Endothelial cell of umbilical vein (primary cell): ENCODE data around the gene ZNF557. TPM values are rescaled to one million over a fixed set of nuclear protein-coding genes. Genes with fewer than 3 reads are reported as not detected.

Source experiments
- BruUV-seq: library from RNA; stranded (reverse); fragments of 400-500 nt; replicated peaks from 2 replicates; lab custom pipeline; 2021; lab: Mats Ljungman, UMichigan
- CTCF ChIA-PET: fragments of 300-600, 350-600 bp; sonication (Branson Sonifier 250); formaldehyde crosslinking; loops from one replicate; lab custom pipeline; 2021; ENCODE audit warnings: antibody characterized with exemption, inconsistent platforms; lab: Charles Lee
- POLR2A ChIA-PET: fragments of 300-600, 350-600 bp; sonication (Branson Sonifier 250); formaldehyde crosslinking; loops from one replicate; lab custom pipeline; 2021; ENCODE audit warnings: antibody characterized with exemption, inconsistent platforms; lab: Charles Lee
- DNase-seq: peaks from one replicate; pipeline ENCODE4 v3.0.0-alpha.2; 2011; ENCODE audit warnings: low read depth, low spot score
- FAIRE-seq: peaks from 2 replicates; lab custom pipeline; 2011; peaks lifted over from hg19 to GRCh38; lab: Jason Lieb, UNC
- H2AFZ ChIP-seq: 2 replicates; pipeline ENCODE4 v1.6.0; 2012; ENCODE audit warnings: low read depth, low read length, control low read depth, inconsistent platforms
- H3K27ac ChIP-seq: 2 replicates; pipeline ENCODE4 v1.5.1; 2011; ENCODE audit warnings: low read depth, mild to moderate bottlenecking, control low read depth, low read length, moderate library complexity; ENCODE audit not compliant: insufficient read depth
- H3K27me3 ChIP-seq, 2 experiments: 2 replicates each; pipeline versions ENCODE4 v1.6.0 to v1.6.1; 2011; ENCODE audit warnings: low read length in 2 of 2, mixed read lengths in 1 of 2; ENCODE audit not compliant: control insufficient read depth in 2 of 2, insufficient read depth in 2 of 2
- H3K36me3 ChIP-seq, 2 experiments: 2 replicates in 1 of 2; 3 replicates in 1 of 2; pipeline ENCODE4 v1.5.1; 2011; ENCODE audit warnings: low read length in 2 of 2, mild to moderate bottlenecking in 1 of 2, moderate library complexity in 1 of 2; ENCODE audit not compliant: control insufficient read depth in 2 of 2, insufficient read depth in 2 of 2; ENCODE audit errors: extremely low read depth in 1 of 2
- H3K4me1 ChIP-seq: 3 replicates; pipeline ENCODE4 v1.5.1; 2011; ENCODE audit warnings: mild to moderate bottlenecking, low read length; ENCODE audit not compliant: control insufficient read depth, insufficient read depth; ENCODE audit errors: extremely low read depth
- H3K4me2 ChIP-seq: 2 replicates; pipeline ENCODE4 v1.6.1; 2011; ENCODE audit warnings: low read length, control low read depth, mixed read lengths; ENCODE audit not compliant: insufficient read depth
- H3K4me3 ChIP-seq, 3 experiments: fragments of 200-600 bp in 1 of 3; sonication (generic), shearing (Covaris generic) in 1 of 3; replicated peaks in 1 of 3; 2 replicates each; pipeline ENCODE4 v1.5.1; 2011 to 2016; ENCODE audit warnings: control low read depth in 3 of 3, low read length in 3 of 3, mild to moderate bottlenecking in 2 of 3, inconsistent platforms in 1 of 3, low read depth in 1 of 3, moderate library complexity in 1 of 3; ENCODE audit not compliant: insufficient read depth in 1 of 3
- H3K79me2 ChIP-seq: 2 replicates; pipeline ENCODE4 v1.6.0; 2012; ENCODE audit warnings: low read length, inconsistent platforms; ENCODE audit not compliant: control insufficient read depth, insufficient read depth
- H3K9ac ChIP-seq: replicated peaks from 2 replicates; pipeline ENCODE3; 2011; ENCODE audit warnings: low read length, control low read depth; ENCODE audit not compliant: insufficient read depth; ENCODE audit errors: extremely low read depth
- H3K9me1 ChIP-seq: replicated peaks from 3 replicates; pipeline ENCODE4 v1.6.0; 2011; ENCODE audit warnings: mild to moderate bottlenecking, low read length; ENCODE audit not compliant: control insufficient read depth, insufficient read depth; ENCODE audit errors: extremely low read depth
- H3K9me3 ChIP-seq: replicated peaks from 2 replicates; pipeline ENCODE4 v1.5.1; 2012; ENCODE audit warnings: low read length, inconsistent platforms; ENCODE audit not compliant: control insufficient read depth, insufficient read depth
- H4K20me1 ChIP-seq: replicated peaks from 2 replicates; pipeline ENCODE3; 2011; ENCODE audit warnings: mild to moderate bottlenecking, low read length; ENCODE audit not compliant: control insufficient read depth, insufficient read depth; ENCODE audit errors: extremely low read depth
- CTCF ChIP-seq, 2 donors: IDR thresholded peaks; 1 replicate in 1 of 2; 2 replicates in 1 of 2; pipeline ENCODE4 v1.5.1; 2011; ENCODE audit warnings: low read length in 2 of 2, mild to moderate bottlenecking in 2 of 2, moderate library complexity in 2 of 2, control low read depth in 1 of 2, inconsistent platforms in 1 of 2, low read depth in 1 of 2; ENCODE audit not compliant: insufficient read depth in 1 of 2; ENCODE audit errors: extremely low read depth in 1 of 2
- EZH2 ChIP-seq: IDR thresholded peaks from 2 replicates; pipeline ENCODE4 v1.6.1; 2012; ENCODE audit warnings: borderline replicate concordance, low read depth, mild to moderate bottlenecking, moderate library complexity, low read length, inconsistent platforms; ENCODE audit not compliant: severe bottlenecking
- FOS ChIP-seq: IDR thresholded peaks from 2 replicates; pipeline ENCODE4 v1.6.1; 2011; ENCODE audit warnings: mild to moderate bottlenecking, low read length, moderate library complexity, borderline replicate concordance; ENCODE audit not compliant: insufficient read depth
- GATA2 ChIP-seq: IDR thresholded peaks from 2 replicates; pipeline ENCODE4 v1.7.0; 2011; ENCODE audit warnings: low read depth, mild to moderate bottlenecking, moderate library complexity, mixed read lengths, low read length; ENCODE audit not compliant: insufficient read length, insufficient read depth
- JUN ChIP-seq: IDR thresholded peaks from 2 replicates; pipeline ENCODE4 v1.6.1; 2011; ENCODE audit warnings: borderline replicate concordance, low read depth; ENCODE audit not compliant: insufficient read length, insufficient read depth
- MAX ChIP-seq: IDR thresholded peaks from 2 replicates; pipeline ENCODE4 v1.6.1; 2011; ENCODE audit not compliant: insufficient read depth, insufficient read length
- MYC ChIP-seq: IDR thresholded peaks from one replicate; pipeline ENCODE4 v1.6.1; 2011; ENCODE audit warnings: mild to moderate bottlenecking, low read depth, low read length
- POLR2A ChIP-seq: IDR thresholded peaks from 2 replicates; pipeline ENCODE4 v1.6.1; 2012; ENCODE audit warnings: low read depth, mild to moderate bottlenecking, control low read depth, low read length
- POLR2AphosphoS5 ChIP-seq: IDR thresholded peaks from 2 replicates; pipeline ENCODE4 v1.6.1; 2012; ENCODE audit warnings: low read depth, mild to moderate bottlenecking, control low read depth, low read length, moderate library complexity; ENCODE audit not compliant: insufficient read depth
- dilution Hi-C: fragments of 300-500 bp; cut with MboI; formaldehyde crosslinking; loops from one replicate; pipeline ENCODE4 v1.15.0; 2019; ENCODE audit warnings: low sequenced_read_pairs; ENCODE audit not compliant: extremely low pct_ligation_motif_present
- intact Hi-C: fragments of 100-400 bp; cut with micrococcal nuclease; formaldehyde crosslinking; loops from one replicate; pipeline ENCODE4 v1.10.0; 2022
- polyA plus RNA-seq, 4 experiments: library from polyadenylated mRNA; depleted of rRNA in 3 of 4; stranded (reverse) in 3 of 4; unstranded in 1 of 4; fragments of >200 nt; gene quantifications; 2 replicates each; pipeline versions ENCODE4 v1.2.1 to v1.2.3, GENCODE V29; 2011 to 2012; ENCODE audit warnings: missing spikeins in 1 of 4
- total RNA-seq: library from RNA; stranded (reverse); gene quantifications from 2 replicates; pipeline ENCODE4 v1.2.3, GENCODE V29; 2021

The ZNF557 gene
- total and polyA plus RNA-seq, 2 donors (not counting 3 experiments of a cell fraction or from before 2014, with no cell fraction given): 1.9 to 8.0 TPM

GRCh38 chr19:7088999-7089398, 19.5 kb downstream of the ZNF557 start:
- H4K20me1 ChIP-seq: no peaks in the 10 kb centered on the region
- no peak overlapping the region for H3K9ac ChIP-seq
- BruUV-seq: no TSS peak
- ChIA-PET POLR2A (no interaction called here), CTCF (no interaction called here)
- no peak overlapping the region for H3K4me2 ChIP-seq
- no peak overlapping the region for H3K4me3 ChIP-seq
- dilution Hi-C loops: no loop called here
- DNase-seq (no peak), FAIRE-seq (no peak)
- no peaks in the 10 kb centered on the region for H3K4me1 ChIP-seq
- no peaks in the 10 kb centered on the region for H3K79me2 ChIP-seq
- no peaks in the 10 kb centered on the region for H3K9me1 ChIP-seq
- no peaks in the 10 kb centered on the region for H3K27me3 ChIP-seq
- no peak overlapping the region for H3K27ac ChIP-seq
- H2AFZ ChIP-seq: no peak overlapping the region
- intact Hi-C loops: no loop called here
- TF ChIP-seq POLR2AphosphoS5 (no peak), CTCF (IDR thresholded peaks at IDR 0.05; ENCODE audit: extremely low read depth in 1 of 2, insufficient read depth in 1 of 2, low read depth in 1 of 2, low read length in 2 of 2) (no peak), MAX (no peak), MYC (no peak), EZH2 (no peak), FOS (no peak), JUN (no peak), GATA2 (no peak), POLR2A (no peak)
- peaks cover 0 to 5% of the 10 kb centered on the region in 2 experiments for H3K36me3 ChIP-seq
- H3K9me3 ChIP-seq: peaks cover 9% of the 10 kb centered on the region
